WTC11 (cell line): ENCODE data around the gene GNA12. TPM values are rescaled to one million over a fixed set of nuclear protein-coding genes. Genes with fewer than 3 reads are reported as not detected.
A peak's percentile ranks its signal among the peaks of the same experiment; 100 is the strongest.

Experiments
- ATAC-seq: fragments of 200-7000 bp; cut with Tn5 transposase; 2 replicates; pipeline ENCODE4 v1.10.0; 2021; ENCODE audit warnings: mild to moderate bottlenecking, moderate library complexity
- CTCF ChIA-PET: fragments of 300-600 bp; sonication (Branson Sonifier 250); formaldehyde crosslinking; loops from one replicate; lab custom pipeline; 2021; ENCODE audit warnings: antibody characterized with exemption; lab: Charles Lee
- POLR2A ChIA-PET: fragments of 350-600 bp; sonication (Branson Sonifier 250); formaldehyde crosslinking; loops from one replicate; lab custom pipeline; 2021; ENCODE audit warnings: antibody characterized with exemption; lab: Charles Lee
- DNase-seq: peaks from one replicate; pipeline ENCODE4 v3.0.0; 2021; ENCODE audit warnings: low spot score
- H3K27ac Mint-ChIP-seq: 2 replicates; pipeline ENCODE4 v1.8.0; 2021; ENCODE audit warnings: mixed read lengths
- H3K27me3 Mint-ChIP-seq: 2 replicates; pipeline ENCODE4 v1.8.0; 2021; ENCODE audit warnings: low read depth, mild to moderate bottlenecking, moderate library complexity, mixed read lengths
- H3K36me3 Mint-ChIP-seq: 2 replicates; pipeline ENCODE4 v1.8.0; 2021; ENCODE audit warnings: mixed read lengths
- H3K4me1 Mint-ChIP-seq: 2 replicates; pipeline ENCODE4 v1.8.0; 2022; ENCODE audit warnings: mixed read lengths
- H3K4me3 Mint-ChIP-seq: 2 replicates; pipeline ENCODE4 v1.8.0; 2021; ENCODE audit warnings: mild to moderate bottlenecking, moderate library complexity, mixed read lengths
- H3K9me3 Mint-ChIP-seq: 2 replicates; pipeline ENCODE4 v1.8.0; 2021; ENCODE audit warnings: mixed read lengths
- ATF6 ChIP-seq: sonication (generic); formaldehyde crosslinking; IDR thresholded peaks from 2 replicates; pipeline ENCODE4 v1.8.1; 2023; ENCODE audit warnings: mild to moderate bottlenecking, missing genetic modification reagents
- ESRRA ChIP-seq: sonication (generic); formaldehyde crosslinking; IDR thresholded peaks from 2 replicates; pipeline ENCODE4 v1.8.1; 2022; ENCODE audit warnings: mild to moderate bottlenecking, missing genetic modification reagents, borderline replicate concordance
- FOXK1 ChIP-seq: sonication (generic); formaldehyde crosslinking; IDR thresholded peaks from 2 replicates; pipeline ENCODE4 v1.8.0; 2022; ENCODE audit warnings: mild to moderate bottlenecking, moderate library complexity, missing genetic modification reagents
- HMGXB4 ChIP-seq: sonication (generic); formaldehyde crosslinking; IDR thresholded peaks from 2 replicates; pipeline ENCODE4 v1.8.1; 2023; ENCODE audit warnings: mild to moderate bottlenecking, moderate library complexity, missing genetic modification reagents
- MAX ChIP-seq: sonication (generic); formaldehyde crosslinking; IDR thresholded peaks from 2 replicates; pipeline ENCODE4 v1.8.0; 2022; ENCODE audit warnings: mild to moderate bottlenecking, missing genetic modification reagents
- MXD4 ChIP-seq: fragments of 250-450 bp; sonication (Bioruptor Pico); IDR thresholded peaks from 2 replicates; pipeline ENCODE4 v1.8.0; 2021; ENCODE audit warnings: mild to moderate bottlenecking, moderate library complexity, borderline replicate concordance
- NFE2L1 ChIP-seq: sonication (generic); formaldehyde crosslinking; IDR thresholded peaks from 2 replicates; pipeline ENCODE4 v1.8.1; 2023; ENCODE audit warnings: missing genetic modification reagents
- NFYB ChIP-seq: sonication (generic); formaldehyde crosslinking; conservative IDR thresholded peaks from 2 replicates; pipeline ENCODE4 v1.8.0; 2022; ENCODE audit warnings: low read depth, missing genetic modification reagents
- OVOL2 ChIP-seq: fragments of 250-450 bp; sonication (Bioruptor Pico); IDR thresholded peaks from 2 replicates; pipeline ENCODE4 v1.9.0; 2021; ENCODE audit warnings: mild to moderate bottlenecking, borderline replicate concordance
- RELA ChIP-seq: sonication (generic); formaldehyde crosslinking; IDR thresholded peaks from 2 replicates; pipeline ENCODE4 v1.8.1; 2022; ENCODE audit warnings: missing genetic modification reagents, mild to moderate bottlenecking, borderline replicate concordance
- TCF7 ChIP-seq: sonication (generic); formaldehyde crosslinking; IDR thresholded peaks from 2 replicates; pipeline ENCODE4 v1.8.0; 2022; ENCODE audit warnings: mild to moderate bottlenecking, low read depth, missing genetic modification reagents, moderate library complexity
- TP53 ChIP-seq: sonication (generic); formaldehyde crosslinking; IDR thresholded peaks from 2 replicates; pipeline ENCODE4 v1.8.1; 2023; ENCODE audit warnings: mild to moderate bottlenecking, missing genetic modification reagents
- USF1 ChIP-seq: sonication (generic); formaldehyde crosslinking; IDR thresholded peaks from 2 replicates; pipeline ENCODE4 v1.8.0; 2022; ENCODE audit warnings: mild to moderate bottlenecking, missing genetic modification reagents
- ZNF121 ChIP-seq: sonication (generic); formaldehyde crosslinking; IDR thresholded peaks from 2 replicates; pipeline ENCODE4 v1.8.0; 2023; ENCODE audit warnings: missing genetic modification reagents
- ZNF219 ChIP-seq: sonication (generic); formaldehyde crosslinking; IDR thresholded peaks from 2 replicates; pipeline ENCODE4 v1.8.0; 2023; ENCODE audit warnings: missing genetic modification reagents, mild to moderate bottlenecking, borderline replicate concordance
- ZNF263 ChIP-seq: sonication (generic); formaldehyde crosslinking; IDR thresholded peaks from 2 replicates; pipeline ENCODE4 v1.8.1; 2022; ENCODE audit warnings: low read depth, mild to moderate bottlenecking, moderate library complexity, missing genetic modification reagents
- ZNF532 ChIP-seq: fragments of 250-450 bp; sonication (Bioruptor Pico); IDR thresholded peaks from 2 replicates; pipeline ENCODE4 v1.9.0; 2021; ENCODE audit warnings: mild to moderate bottlenecking, borderline replicate concordance
- total RNA-seq: library from RNA; stranded (reverse); gene quantifications from 3 replicates; pipeline ENCODE4 v1.2.3, GENCODE V29; 2021
- TF ChIP-seq, protein P1 (sequence below): sonication (generic); formaldehyde crosslinking; IDR thresholded peaks from 2 replicates; pipeline ENCODE4 v1.8.0; 2022; ENCODE audit warnings: missing genetic modification reagents
- TF ChIP-seq, protein P2 (sequence below): sonication (generic); formaldehyde crosslinking; conservative IDR thresholded peaks from 2 replicates; pipeline ENCODE4 v1.8.1; 2022; ENCODE audit warnings: mild to moderate bottlenecking, missing genetic modification reagents

The GNA12 gene
- total RNA-seq, 1 experiment from 2014 or later = 99.6 TPM

GRCh38 chr7:2800931-2801688, 43.0 kb downstream of the GNA12 start:
- Mint-ChIP-seq H3K36me3 (no peaks in the 10 kb centered on the region), H3K9me3 (no peaks in the 10 kb centered on the region), H3K4me1 (peaks cover 85% of the 10 kb centered on the region), H3K27me3 (no peaks in the 10 kb centered on the region)
- CTCF ChIA-PET = interaction anchor here (1.0 kb wide), 1 partner anchor 23 kb away, joined by 3 read pairs; no protein-coding TSS in a partner anchor
- ATAC-seq (no peak), DNase-seq (no peak)
- POLR2A ChIA-PET = no interaction called here
- TF ChIP-seq TCF7 (CRISPR knock-in tag) (no peak), MAX (CRISPR knock-in tag) (no peak), ZNF263 (no peak), NFYB (no peak), MXD4 (CRISPR knock-in tag) (no peak), ZNF219 (CRISPR knock-in tag) (no peak), NFE2L1 (no peak), TP53 (no peak), USF1 (CRISPR knock-in tag) (no peak), ESRRA (no peak), ZNF532 (CRISPR knock-in tag) (no peak), ZNF121 (CRISPR knock-in tag) (no peak), OVOL2 (CRISPR knock-in tag) (no peak), RELA (no peak), ATF6 (no peak), HMGXB4 (no peak), FOXK1 (CRISPR knock-in tag) (no peak)
- TF ChIP-seq, protein P1, sequence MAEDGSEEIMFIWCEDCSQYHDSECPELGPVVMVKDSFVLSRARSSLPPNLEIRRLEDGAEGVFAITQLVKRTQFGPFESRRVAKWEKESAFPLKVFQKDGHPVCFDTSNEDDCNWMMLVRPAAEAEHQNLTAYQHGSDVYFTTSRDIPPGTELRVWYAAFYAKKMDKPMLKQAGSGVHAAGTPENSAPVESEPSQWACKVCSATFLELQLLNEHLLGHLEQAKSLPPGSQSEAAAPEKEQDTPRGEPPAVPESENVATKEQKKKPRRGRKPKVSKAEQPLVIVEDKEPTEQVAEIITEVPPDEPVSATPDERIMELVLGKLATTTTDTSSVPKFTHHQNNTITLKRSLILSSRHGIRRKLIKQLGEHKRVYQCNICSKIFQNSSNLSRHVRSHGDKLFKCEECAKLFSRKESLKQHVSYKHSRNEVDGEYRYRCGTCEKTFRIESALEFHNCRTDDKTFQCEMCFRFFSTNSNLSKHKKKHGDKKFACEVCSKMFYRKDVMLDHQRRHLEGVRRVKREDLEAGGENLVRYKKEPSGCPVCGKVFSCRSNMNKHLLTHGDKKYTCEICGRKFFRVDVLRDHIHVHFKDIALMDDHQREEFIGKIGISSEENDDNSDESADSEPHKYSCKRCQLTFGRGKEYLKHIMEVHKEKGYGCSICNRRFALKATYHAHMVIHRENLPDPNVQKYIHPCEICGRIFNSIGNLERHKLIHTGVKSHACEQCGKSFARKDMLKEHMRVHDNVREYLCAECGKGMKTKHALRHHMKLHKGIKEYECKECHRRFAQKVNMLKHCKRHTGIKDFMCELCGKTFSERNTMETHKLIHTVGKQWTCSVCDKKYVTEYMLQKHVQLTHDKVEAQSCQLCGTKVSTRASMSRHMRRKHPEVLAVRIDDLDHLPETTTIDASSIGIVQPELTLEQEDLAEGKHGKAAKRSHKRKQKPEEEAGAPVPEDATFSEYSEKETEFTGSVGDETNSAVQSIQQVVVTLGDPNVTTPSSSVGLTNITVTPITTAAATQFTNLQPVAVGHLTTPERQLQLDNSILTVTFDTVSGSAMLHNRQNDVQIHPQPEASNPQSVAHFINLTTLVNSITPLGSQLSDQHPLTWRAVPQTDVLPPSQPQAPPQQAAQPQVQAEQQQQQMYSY = no peak
- TF ChIP-seq, protein P2, sequence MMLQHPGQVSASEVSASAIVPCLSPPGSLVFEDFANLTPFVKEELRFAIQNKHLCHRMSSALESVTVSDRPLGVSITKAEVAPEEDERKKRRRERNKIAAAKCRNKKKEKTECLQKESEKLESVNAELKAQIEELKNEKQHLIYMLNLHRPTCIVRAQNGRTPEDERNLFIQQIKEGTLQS (CRISPR knock-in tag) = no peak
- TF ChIP-seq, all 79 proteins: peak for 0
- peak overlapping the region; percentile 91 for H3K27ac Mint-ChIP-seq
- no peak overlapping the region for H3K4me3 Mint-ChIP-seq
